PC-9 (cell line): ENCODE results near the gene TRABD2B.

Experiments
- EZH2 ChIP-seq: fragments of 200-600 bp; sonication (generic); IDR thresholded peaks from 2 replicates; pipeline ENCODE4 v1.8.0; 2017; ENCODE audit warnings: antibody characterized with exemption, low read depth
- TF ChIP-seq, protein P1 (sequence below): fragments of 200-600 bp; sonication (generic); conservative IDR thresholded peaks from 2 replicates; pipeline ENCODE4 v1.6.1; 2017; ENCODE audit warnings: mixed run types, antibody characterized with exemption, mild to moderate bottlenecking, moderate library complexity

- TF ChIP-seq, protein P1, sequence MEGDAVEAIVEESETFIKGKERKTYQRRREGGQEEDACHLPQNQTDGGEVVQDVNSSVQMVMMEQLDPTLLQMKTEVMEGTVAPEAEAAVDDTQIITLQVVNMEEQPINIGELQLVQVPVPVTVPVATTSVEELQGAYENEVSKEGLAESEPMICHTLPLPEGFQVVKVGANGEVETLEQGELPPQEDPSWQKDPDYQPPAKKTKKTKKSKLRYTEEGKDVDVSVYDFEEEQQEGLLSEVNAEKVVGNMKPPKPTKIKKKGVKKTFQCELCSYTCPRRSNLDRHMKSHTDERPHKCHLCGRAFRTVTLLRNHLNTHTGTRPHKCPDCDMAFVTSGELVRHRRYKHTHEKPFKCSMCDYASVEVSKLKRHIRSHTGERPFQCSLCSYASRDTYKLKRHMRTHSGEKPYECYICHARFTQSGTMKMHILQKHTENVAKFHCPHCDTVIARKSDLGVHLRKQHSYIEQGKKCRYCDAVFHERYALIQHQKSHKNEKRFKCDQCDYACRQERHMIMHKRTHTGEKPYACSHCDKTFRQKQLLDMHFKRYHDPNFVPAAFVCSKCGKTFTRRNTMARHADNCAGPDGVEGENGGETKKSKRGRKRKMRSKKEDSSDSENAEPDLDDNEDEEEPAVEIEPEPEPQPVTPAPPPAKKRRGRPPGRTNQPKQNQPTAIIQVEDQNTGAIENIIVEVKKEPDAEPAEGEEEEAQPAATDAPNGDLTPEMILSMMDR = no peak
- TF ChIP-seq EZH2 = no peak
Measured at GRCh38 chr1:47772960-47773682, 224.1 kb downstream of the TRABD2B start.
